GM10847 (cell line): ENCODE measurements around the gene BSN.

Experiments
- POLR2A ChIP-seq: IDR thresholded peaks from 2 replicates; pipeline ENCODE4 v1.6.1; 2011; ENCODE audit not compliant: insufficient read length; ENCODE audit errors: extremely low read depth

BSN gene

DNA sequence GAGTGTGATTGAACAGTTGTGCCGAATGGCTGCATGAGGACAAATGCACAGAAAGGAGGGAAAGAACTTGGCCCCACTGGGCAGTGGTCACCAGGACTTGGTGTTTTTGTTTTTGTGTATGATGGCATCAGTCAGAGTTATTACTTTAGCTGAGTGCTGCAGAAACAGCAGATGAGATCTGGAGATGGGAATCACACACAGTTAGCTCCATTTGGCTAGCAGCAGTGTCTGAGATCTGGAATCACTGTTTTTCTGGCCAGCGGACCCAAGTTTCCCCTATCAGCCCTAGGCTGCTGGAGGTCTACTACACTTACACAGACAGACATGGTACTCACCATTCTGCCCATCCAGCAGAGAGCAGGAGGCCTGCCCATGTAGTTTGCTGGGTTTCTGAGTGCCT is 74.0 kb downstream of the BSN start:
- TF ChIP-seq POLR2A, result no peak

DNA sequence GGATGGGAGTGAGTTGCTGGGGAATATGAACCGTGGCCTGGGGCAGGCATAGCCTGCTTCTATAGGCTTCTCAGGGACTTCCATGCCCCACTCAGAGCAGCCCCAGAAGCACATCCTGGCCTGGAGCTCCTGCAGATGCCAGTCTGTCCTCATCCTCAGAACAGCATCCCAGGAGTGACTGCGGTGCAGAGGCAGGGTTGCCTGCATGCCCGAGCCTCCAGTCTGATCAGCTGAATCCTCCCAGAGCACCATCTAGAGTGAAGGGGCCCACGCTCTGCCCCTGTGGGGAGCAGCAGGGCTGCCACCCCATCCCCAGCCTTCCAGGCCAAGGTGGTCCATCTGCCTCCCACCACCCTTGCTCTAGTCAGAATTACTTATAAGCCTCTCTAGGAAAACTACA is 75.2 kb downstream of the BSN start:
- no peak for TF ChIP-seq POLR2A

DNA sequence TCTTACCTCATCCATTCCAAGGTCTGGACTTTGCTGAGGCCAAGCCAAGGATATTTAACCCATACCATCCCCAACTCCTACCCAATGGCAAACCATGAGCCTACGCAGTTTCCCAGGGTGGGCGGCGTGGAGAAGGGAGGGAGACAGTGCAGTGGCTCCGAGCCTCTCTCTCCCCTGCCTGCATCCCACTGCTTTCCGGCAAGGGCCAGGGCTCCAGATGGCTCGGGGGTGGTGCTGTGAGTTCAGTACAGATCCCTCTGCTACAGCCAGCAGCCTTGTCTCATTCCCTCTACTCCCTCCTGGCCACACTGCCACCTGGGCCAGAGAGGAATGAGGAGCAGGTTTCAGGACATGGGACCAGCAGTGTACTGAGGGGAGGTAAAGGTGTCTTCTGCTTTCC is 75.6 kb downstream of the BSN start:
- no peak for TF ChIP-seq POLR2A

DNA sequence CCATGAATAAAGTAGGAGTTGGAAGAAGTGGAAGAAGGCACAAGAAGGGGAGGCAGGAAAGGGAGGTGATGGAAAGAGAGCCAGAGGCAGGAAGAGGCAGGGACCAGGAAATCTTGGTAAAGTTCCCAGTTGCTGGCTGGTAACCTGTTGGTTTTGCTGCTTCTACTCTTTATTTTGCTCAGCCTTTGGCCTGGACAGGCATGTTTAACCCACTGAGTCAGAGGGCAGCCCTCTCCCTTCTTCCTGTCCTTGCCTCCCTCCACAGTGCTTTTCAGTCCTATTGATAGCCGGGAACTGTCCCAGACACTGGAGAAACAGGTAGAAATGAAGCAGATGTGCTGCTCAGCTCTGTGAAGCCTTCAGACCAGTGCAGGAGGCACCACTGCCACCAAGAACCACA is 76.5 kb downstream of the BSN start:
- no peak for TF ChIP-seq POLR2A

GRCh38 chr3:49634736-49635135 is 80.5 kb downstream of the BSN start:
- no peak for TF ChIP-seq POLR2A

- no peak for TF ChIP-seq POLR2A
These were observed 82.8 kb downstream of the BSN start for GRCh38 chr3:49636883-49637609.

GRCh38 chr3:49638445-49638844 is 84.2 kb downstream of the BSN start:
- no peak for TF ChIP-seq POLR2A

GRCh38 chr3:49639551-49639950 is 85.3 kb downstream of the BSN start:
- TF ChIP-seq POLR2A, result no peak

GRCh38 chr3:49641292-49641691 is 87.0 kb downstream of the BSN start:
- no peak for TF ChIP-seq POLR2A

- TF ChIP-seq POLR2A, result no peak
These were observed 87.8 kb downstream of the BSN start for GRCh38 chr3:49641921-49642707.

- no peak for TF ChIP-seq POLR2A
These were observed 88.5 kb downstream of the BSN start for GRCh38 chr3:49642708-49643145.

- no peak for TF ChIP-seq POLR2A
These were observed 90.4 kb downstream of the BSN start for GRCh38 chr3:49644684-49645083.

DNA sequence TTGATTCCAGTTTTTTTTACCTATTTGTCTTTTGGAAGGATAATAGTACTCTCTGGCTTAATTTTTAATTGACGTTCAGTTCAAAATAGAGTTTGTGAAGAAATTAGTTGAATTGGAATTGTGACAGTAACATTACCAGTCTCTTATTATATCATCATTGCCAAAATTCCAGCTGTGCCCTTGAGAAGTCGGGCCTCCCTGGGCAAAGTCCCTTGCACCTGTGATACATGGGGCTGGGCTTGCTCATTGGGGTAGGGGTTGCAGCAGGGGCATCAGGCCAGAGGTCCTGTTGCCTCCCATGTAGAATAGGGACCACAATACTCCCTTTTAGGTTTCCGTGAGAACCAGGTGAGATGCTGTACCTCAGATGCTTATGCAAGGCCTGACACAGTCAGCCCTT is 92.0 kb downstream of the BSN start:
- no peak for TF ChIP-seq POLR2A

GRCh38 chr3:49647741-49648140 is 93.5 kb downstream of the BSN start:
- no peak for TF ChIP-seq POLR2A

DNA sequence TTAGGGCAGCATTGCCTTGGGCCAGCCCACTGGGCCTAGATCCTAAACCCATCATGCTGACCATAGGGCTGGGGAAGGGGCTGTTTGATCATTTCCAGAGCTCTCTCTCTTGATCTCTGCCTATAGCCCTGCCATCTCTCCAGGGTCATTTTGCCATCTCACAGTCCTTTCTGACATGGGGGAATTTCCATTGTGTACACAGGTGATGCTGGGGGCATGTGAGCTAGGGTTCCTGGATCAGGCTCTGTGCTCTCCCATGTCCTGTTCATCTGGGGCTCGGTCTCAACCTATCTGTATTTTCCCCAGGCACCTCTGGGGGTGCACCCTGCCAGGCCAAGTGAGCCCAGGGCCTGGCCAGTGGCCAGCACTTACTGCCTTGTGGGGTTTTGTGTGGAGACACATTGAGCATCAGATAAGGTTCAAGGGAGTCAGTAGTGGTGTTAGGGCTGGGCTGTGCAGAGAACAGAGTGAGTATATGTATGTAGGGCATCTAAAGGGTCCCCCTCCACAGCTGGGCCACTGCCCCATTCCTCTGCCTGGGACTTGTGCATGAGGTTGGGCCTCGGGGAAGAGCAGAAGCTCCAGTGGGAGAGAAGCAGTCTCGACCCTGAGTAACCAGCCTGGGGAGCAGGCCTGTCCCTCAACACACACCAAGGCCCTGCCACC is 94.2 kb downstream of the BSN start:
- TF ChIP-seq POLR2A, result no peak

DNA sequence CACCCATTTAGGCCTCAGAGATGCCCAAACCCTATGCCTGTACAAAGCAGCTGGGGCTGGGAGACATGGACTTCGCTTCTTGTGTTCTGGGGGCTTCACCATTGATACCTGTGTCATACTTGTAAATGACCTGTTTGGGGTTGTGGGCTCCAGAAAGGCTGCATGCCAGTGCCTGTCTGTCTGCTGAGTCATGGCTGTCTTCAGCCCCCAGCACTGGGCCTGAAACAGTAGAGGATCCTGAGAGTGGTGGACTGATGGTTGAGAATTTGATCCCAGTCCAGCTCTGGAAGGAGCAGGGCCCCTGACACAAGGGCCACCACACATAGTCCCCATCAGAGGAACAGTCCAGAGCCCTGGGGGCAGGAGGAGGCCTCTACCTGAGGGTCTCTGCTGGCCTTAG is 95.3 kb downstream of the BSN start:
- no peak for TF ChIP-seq POLR2A
